LNCaP clone FGC (cell line): ENCODE measurements around the gene RASA3.
"Not testable (repeated sequence)": the region's sequence is repeated elsewhere in the genome, so short reads cannot be mapped to it uniquely, and the experiment has no call there.

ENCODE experiments used
- DNase-seq: peaks from one replicate; pipeline ENCODE4 v3.0.0-alpha.2; 2011; ENCODE audit warnings: low read depth
- H3K4me3 ChIP-seq: 2 replicates; pipeline ENCODE4 v1.5.1; 2011; ENCODE audit warnings: mild to moderate bottlenecking, low read depth, low read length, control low read depth
- TF ChIP-seq, protein P1 (sequence below): IDR thresholded peaks from 2 replicates; pipeline ENCODE4 v1.5.1; 2012; ENCODE audit warnings: mild to moderate bottlenecking; ENCODE audit not compliant: control insufficient read depth, insufficient read depth; ENCODE audit errors: extremely low read depth

Gene RASA3

DNA sequence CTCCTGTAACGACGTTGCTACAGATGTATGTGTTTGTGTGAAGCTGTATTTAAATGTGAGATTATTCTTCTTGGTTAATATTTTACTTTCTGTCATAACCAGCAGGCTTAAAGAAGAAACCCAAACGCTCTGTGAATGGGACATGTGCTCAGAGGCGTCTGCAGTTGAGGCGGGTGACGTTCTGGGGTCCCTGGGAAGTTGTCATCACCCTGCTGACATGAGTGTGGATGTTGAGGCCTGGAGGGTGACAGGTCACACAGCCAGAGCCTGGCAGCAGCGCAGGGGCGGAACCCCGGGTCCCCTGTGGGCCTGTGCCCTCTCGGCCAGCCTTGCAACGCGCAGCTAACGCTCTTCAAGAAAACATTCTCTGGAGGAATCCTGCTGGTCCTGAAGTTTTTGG lies 16.6 kb downstream of the RASA3 start:
- H3K4me3 ChIP-seq, result no peak overlapping the region
- TF ChIP-seq, protein P1, sequence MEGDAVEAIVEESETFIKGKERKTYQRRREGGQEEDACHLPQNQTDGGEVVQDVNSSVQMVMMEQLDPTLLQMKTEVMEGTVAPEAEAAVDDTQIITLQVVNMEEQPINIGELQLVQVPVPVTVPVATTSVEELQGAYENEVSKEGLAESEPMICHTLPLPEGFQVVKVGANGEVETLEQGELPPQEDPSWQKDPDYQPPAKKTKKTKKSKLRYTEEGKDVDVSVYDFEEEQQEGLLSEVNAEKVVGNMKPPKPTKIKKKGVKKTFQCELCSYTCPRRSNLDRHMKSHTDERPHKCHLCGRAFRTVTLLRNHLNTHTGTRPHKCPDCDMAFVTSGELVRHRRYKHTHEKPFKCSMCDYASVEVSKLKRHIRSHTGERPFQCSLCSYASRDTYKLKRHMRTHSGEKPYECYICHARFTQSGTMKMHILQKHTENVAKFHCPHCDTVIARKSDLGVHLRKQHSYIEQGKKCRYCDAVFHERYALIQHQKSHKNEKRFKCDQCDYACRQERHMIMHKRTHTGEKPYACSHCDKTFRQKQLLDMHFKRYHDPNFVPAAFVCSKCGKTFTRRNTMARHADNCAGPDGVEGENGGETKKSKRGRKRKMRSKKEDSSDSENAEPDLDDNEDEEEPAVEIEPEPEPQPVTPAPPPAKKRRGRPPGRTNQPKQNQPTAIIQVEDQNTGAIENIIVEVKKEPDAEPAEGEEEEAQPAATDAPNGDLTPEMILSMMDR, result no peak
- DNase-seq, result no peak

DNA sequence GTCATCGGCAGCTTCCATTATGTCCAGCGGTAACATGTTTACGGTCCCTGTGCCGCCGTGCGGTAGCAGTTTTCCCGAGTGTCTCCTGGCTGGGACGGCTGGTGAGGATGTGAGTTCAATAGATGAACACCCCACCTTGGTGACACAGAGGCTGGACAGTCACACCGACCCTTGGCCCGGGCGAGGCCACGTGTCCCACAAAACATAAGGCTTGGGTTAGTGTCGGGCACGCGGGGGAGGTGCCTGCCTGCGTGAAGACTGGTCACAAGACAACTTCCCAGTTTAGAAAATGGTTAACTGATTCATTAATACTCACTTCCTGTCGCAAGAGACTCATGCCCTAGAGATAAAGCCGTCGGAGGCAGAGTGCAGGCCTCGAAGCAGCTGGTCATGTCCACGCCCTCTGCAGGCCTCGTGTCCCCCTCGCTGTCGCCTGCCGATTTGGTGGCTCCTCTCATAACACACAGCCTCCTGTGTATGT lies 17.2 kb downstream of the RASA3 start:
- DNase-seq, result no peak
- TF ChIP-seq, protein P1, result no peak
- no peak overlapping the region for H3K4me3 ChIP-seq

DNA sequence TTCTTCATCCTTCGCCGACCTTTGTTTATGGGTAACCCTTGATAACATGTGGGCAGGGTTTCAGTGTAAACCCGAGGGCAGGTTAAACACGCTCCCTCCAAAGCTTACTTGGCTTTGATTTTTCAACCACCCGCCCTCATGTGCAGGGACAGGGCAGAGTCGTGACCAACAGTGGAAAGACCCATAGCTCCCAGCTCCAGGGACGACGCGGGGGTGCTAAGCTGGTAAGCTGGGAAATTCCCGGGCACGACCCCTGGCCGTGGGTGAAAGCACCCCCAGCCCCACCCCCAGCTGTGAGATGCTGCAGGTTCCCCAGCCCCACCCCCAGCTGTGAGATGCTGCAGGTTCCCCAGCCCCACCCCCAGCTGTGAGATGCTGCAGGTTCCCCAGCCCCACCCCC lies 17.8 kb downstream of the RASA3 start:
- DNase-seq, H3K4me3 ChIP-seq: not testable (repeated sequence)

DNA sequence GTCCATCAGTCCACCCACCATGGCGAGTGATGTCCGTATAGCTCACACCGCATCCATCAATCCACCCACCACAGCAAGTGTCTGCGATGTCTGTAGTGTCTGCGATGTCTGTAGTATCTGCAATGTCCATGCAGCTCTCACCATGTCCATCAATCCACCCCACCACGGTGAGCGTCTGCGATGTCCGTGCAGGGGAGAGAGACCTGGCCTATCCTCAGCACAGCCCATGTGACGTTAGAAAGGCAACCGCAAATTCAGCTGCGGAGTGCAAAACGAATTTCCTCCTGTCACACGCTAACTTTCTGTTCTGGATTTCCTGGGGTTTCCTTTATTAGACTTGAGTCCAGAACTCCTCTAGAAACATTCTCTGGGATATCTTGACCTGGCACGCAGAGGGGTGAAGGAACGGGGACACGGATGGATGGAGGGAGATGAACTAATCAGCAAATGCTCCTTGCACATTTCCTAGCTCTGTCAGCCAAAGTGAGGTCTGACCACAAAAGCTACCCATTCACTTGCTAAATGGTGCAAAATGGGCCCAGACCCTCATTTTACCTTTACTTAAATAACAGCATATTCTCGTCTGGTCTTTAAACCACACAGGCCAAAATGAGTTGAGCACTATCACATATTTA lies 18.3 kb downstream of the RASA3 start:
- H3K4me3 ChIP-seq, result no peak overlapping the region
- DNase-seq, result no peak
- TF ChIP-seq, protein P1, result no peak

DNA sequence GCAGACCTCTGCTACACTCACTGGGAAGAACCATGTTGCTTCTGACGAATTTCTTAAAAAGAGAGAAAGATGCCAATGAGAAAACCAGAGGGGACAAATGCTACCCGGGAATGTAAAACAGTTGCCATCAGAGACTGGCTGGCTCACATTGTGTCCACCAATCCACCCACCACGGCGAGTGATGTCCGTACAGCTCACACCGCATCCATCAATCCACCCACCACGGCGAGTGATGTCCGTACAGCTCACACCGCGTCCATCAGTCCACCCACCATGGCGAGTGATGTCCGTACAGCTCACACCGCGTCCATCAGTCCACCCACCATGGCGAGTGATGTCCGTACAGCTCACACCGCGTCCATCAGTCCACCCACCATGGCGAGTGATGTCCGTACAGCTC lies 19.0 kb downstream of the RASA3 start:
- not testable (repeated sequence) for DNase-seq, H3K4me3 ChIP-seq

DNA sequence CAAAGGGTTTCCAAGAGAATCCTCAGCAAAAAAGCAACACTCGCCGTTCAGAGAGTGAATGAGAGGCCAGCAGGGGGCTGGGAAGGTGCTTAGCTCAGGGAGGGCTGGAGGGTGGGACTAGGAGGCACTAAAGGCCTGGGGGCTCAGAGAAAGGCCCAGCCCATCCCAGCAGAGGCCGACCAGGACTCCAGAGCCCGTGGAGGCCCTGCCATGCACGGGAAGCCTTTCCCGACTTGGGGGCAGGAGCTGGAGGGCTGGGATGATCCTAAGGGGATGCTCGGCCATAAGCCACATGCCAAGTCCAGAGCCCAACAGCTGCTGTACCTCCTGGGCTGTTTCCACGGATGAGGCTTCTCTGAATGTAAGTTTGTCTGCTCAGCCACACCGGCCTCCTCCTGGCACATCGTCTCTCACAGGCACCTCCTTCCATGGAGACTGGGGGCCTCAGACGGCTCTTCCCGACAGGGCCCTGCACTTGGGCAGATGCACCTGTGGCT lies 19.5 kb downstream of the RASA3 start:
- TF ChIP-seq, protein P1, result no peak
- no peak overlapping the region for H3K4me3 ChIP-seq
- DNase-seq, result no peak

- TF ChIP-seq, protein P1, result no peak
- no peak for DNase-seq
Observed at GRCh38 chr13:114112231-114112825, 20.1 kb downstream of the RASA3 start.

GRCh38 chr13:114111577-114111976 lies 20.8 kb downstream of the RASA3 start:
- TF ChIP-seq, protein P1, result no peak
- DNase-seq, result no peak

More at GRCh38 chr13:114112231-114112825, 20.1 kb downstream of the RASA3 start:
- no peak overlapping the region for H3K4me3 ChIP-seq

GRCh38 chr13:114110830-114111189 lies 21.6 kb downstream of the RASA3 start:
- not testable (repeated sequence) for H3K4me3 ChIP-seq, DNase-seq

More at GRCh38 chr13:114111577-114111976, 20.8 kb downstream of the RASA3 start:
- H3K4me3 ChIP-seq, result no peak overlapping the region
